CD14-positive monocyte (primary cell): ENCODE measurements around the gene PITHD1. TPM values are rescaled to one million over a fixed set of nuclear protein-coding genes. Genes with fewer than 3 reads are reported as not detected.
A peak's percentile ranks its signal among the peaks of the same experiment; 100 is the strongest.

Experiments
- DNase-seq, 3 donors: peaks; one replicate each; pipeline ENCODE4 v3.0.0-alpha.2; 2011 to 2022
- H2AFZ ChIP-seq: 2 replicates; pipeline ENCODE4 v1.6.0; 2012; ENCODE audit warnings: mild to moderate bottlenecking, low read depth, low read length, inconsistent platforms; ENCODE audit not compliant: insufficient read depth, poor library complexity, severe bottlenecking
- H3K27ac ChIP-seq, 2 donors: 1 replicate in 1 of 2; 2 replicates in 1 of 2; pipeline ENCODE4 v1.5.1; 2012 to 2013; ENCODE audit warnings: low read length in 2 of 2, control low read depth in 1 of 2, inconsistent platforms in 1 of 2, low read depth in 1 of 2, mild to moderate bottlenecking in 1 of 2
- H3K27me3 ChIP-seq, 2 donors: one replicate each; pipeline versions ENCODE4 v1.6.0 to v1.6.1; 2011 to 2013; ENCODE audit warnings: low read length in 2 of 2; ENCODE audit not compliant: control insufficient read depth in 2 of 2, insufficient read depth in 2 of 2
- H3K36me3 ChIP-seq, 2 donors: replicated peaks in 1 of 2; 1 replicate in 1 of 2; 2 replicates in 1 of 2; pipeline versions ENCODE4 v1.5.1 to v1.6.1; 2012 to 2013; ENCODE audit warnings: low read length in 2 of 2, control low read depth in 1 of 2, inconsistent platforms in 1 of 2, mild to moderate bottlenecking in 1 of 2; ENCODE audit not compliant: insufficient read depth in 2 of 2, control insufficient read depth in 1 of 2
- H3K4me1 ChIP-seq, 2 donors: 1 replicate in 1 of 2; 2 replicates in 1 of 2; pipeline versions ENCODE4 v1.5.1 to v1.6.1; 2012 to 2013; ENCODE audit warnings: low read length in 2 of 2, control low read depth in 1 of 2, inconsistent platforms in 1 of 2, mild to moderate bottlenecking in 1 of 2, moderate library complexity in 1 of 2; ENCODE audit not compliant: insufficient read depth in 2 of 2, control insufficient read depth in 1 of 2
- H3K4me2 ChIP-seq: replicated peaks from 2 replicates; pipeline ENCODE3; 2012; ENCODE audit warnings: low read length, moderate library complexity, mild to moderate bottlenecking; ENCODE audit not compliant: poor library complexity, severe bottlenecking; ENCODE audit errors: extremely low read depth
- H3K4me3 ChIP-seq, 3 experiments: fragments of 200-600 bp in 1 of 3; sonication (generic) in 1 of 3; replicated peaks in 1 of 3; 1 replicate in 2 of 3; 2 replicates in 1 of 3; pipeline ENCODE4 v1.5.1; 2011 to 2013; ENCODE audit warnings: low read length in 3 of 3, mild to moderate bottlenecking in 3 of 3, control low read depth in 2 of 3, low read depth in 2 of 3, inconsistent platforms in 1 of 3, moderate library complexity in 1 of 3
- H3K79me2 ChIP-seq: 2 replicates; pipeline ENCODE4 v1.6.0; 2012; ENCODE audit warnings: mild to moderate bottlenecking, control low read depth, inconsistent platforms, low read length, moderate library complexity; ENCODE audit not compliant: insufficient read depth
- H3K9ac ChIP-seq: 2 replicates; pipeline ENCODE4 v1.6.0; 2017; ENCODE audit warnings: low read length, mild to moderate bottlenecking; ENCODE audit not compliant: insufficient read depth, poor library complexity, severe bottlenecking
- H3K9me3 ChIP-seq, 2 donors: replicated peaks in 1 of 2; 1 replicate in 1 of 2; 2 replicates in 1 of 2; pipeline versions ENCODE4 v1.5.1 to v1.6.1; 2012 to 2013; ENCODE audit warnings: low read length in 2 of 2, control low read depth in 1 of 2; ENCODE audit not compliant: control insufficient read depth in 1 of 2, insufficient read depth in 1 of 2
- H4K20me1 ChIP-seq: 2 replicates; pipeline ENCODE4 v1.6.0; 2012; ENCODE audit warnings: mild to moderate bottlenecking, low read length, control low read depth, moderate library complexity; ENCODE audit not compliant: insufficient read depth
- H3K27ac Mint-ChIP-seq, 7 donors: one replicate each; pipeline ENCODE4 v1.8.0; 2020; ENCODE audit warnings: mild to moderate bottlenecking in 7 of 7, mixed read lengths in 7 of 7, moderate library complexity in 6 of 7, inconsistent platforms in 2 of 7
- H3K27me3 Mint-ChIP-seq, 3 donors: one replicate each; pipeline ENCODE4 v1.8.0; 2021 to 2022; ENCODE audit warnings: low read depth in 3 of 3, mild to moderate bottlenecking in 3 of 3, mixed read lengths in 3 of 3, moderate library complexity in 3 of 3, inconsistent platforms in 1 of 3
- H3K36me3 Mint-ChIP-seq, 2 donors: one replicate each; pipeline ENCODE4 v1.8.0; 2020; ENCODE audit warnings: mixed read lengths in 2 of 2, inconsistent platforms in 1 of 2, mild to moderate bottlenecking in 1 of 2
- H3K4me1 Mint-ChIP-seq: one replicate; pipeline ENCODE4 v1.8.0; 2020; ENCODE audit warnings: mild to moderate bottlenecking, mixed read lengths
- H3K4me3 Mint-ChIP-seq, 2 donors: one replicate each; pipeline ENCODE4 v1.8.0; 2020; ENCODE audit warnings: mild to moderate bottlenecking in 2 of 2, mixed read lengths in 2 of 2, moderate library complexity in 1 of 2
- H3K9me3 Mint-ChIP-seq, 7 donors: one replicate each; pipeline ENCODE4 v1.8.0; 2020 to 2022; ENCODE audit warnings: mixed read lengths in 7 of 7, mild to moderate bottlenecking in 6 of 7, moderate library complexity in 6 of 7, inconsistent platforms in 2 of 7
- CTCF ChIP-seq: fragments of 200-600 bp; IDR thresholded peaks from one replicate; pipeline ENCODE4 v1.8.0; 2022; ENCODE audit warnings: antibody characterized with exemption, mild to moderate bottlenecking
- WGBS: methylation state at CpG from one replicate; pipeline ENCODE4 v1.1.5; 2013; ENCODE audit warnings: missing lambda C conversion rate; ENCODE audit not compliant: insufficient coverage; 5-methylcytosine and 5-hydroxymethylcytosine counted together
- intact Hi-C, 2 donors: fragments of 100-400 bp; cut with micrococcal nuclease; formaldehyde crosslinking; loops; one replicate each; pipeline versions ENCODE4 v1.15.0 to v1.15.1; 2023
- polyA plus RNA-seq, 3 donors: library from polyadenylated mRNA; depleted of rRNA in 1 of 3; unstranded in 2 of 3; stranded (reverse) in 1 of 3; fragments of 300-500 nt in 2 of 3; fragments of >200 nt in 1 of 3; fragmentation: Illumina TruSeq in 2 of 3; gene quantifications; 1 replicate in 2 of 3; 2 replicates in 1 of 3; pipeline ENCODE4 v1.2.3, GENCODE V29; 2012 to 2021

Gene PITHD1
- polyA plus RNA-seq, 3 donors = 20.8 to 40.8 (median 29.9) TPM

GRCh38 chr1:23757812-23758211 lies 20.4 kb upstream of the PITHD1 start:
- H2AFZ ChIP-seq = no peak overlapping the region
- Mint-ChIP-seq H3K4me1 (no peaks in the 10 kb centered on the region), H3K9me3 (no peaks in the 10 kb centered on the region), H3K27ac (no peak overlapping the region), H3K36me3 (peaks cover 88 to 100% of the 10 kb centered on the region in 2 donors), H3K27me3 (no peaks in the 10 kb centered on the region), H3K4me3 (no peak overlapping the region)
- WGBS = 100% methylated on average over 1 of the region's 1 CpG
- no peak for TF ChIP-seq CTCF
- peaks cover 95% of the 10 kb centered on the region for H4K20me1 ChIP-seq
- no peaks in the 10 kb centered on the region for H3K9me3 ChIP-seq
- H3K36me3 ChIP-seq = peaks cover 94 to 98% of the 10 kb centered on the region in 2 donors
- no peak overlapping the region for H3K4me2 ChIP-seq
- no peak overlapping the region for H3K9ac ChIP-seq
- H3K27me3 ChIP-seq = no peaks in the 10 kb centered on the region
- no peak overlapping the region for H3K27ac ChIP-seq
- H3K4me3 ChIP-seq = no peak overlapping the region
- H3K4me1 ChIP-seq = no peaks in the 10 kb centered on the region
- intact Hi-C loops = loop anchor here in 1 of 2 donors (10.0 kb wide), 1 partner anchor 203 kb away; the partner anchor contains the start of gene ID3
- H3K79me2 ChIP-seq = no peaks in the 10 kb centered on the region
- no peak for DNase-seq

- WGBS = 94% methylated on average over 3 of the region's 4 CpGs
- intact Hi-C loops = loop anchor here in 1 of 2 donors (10.0 kb wide), 1 partner anchor 204 kb away; the partner anchor contains the start of gene ID3
- peaks cover 86 to 89% of the 10 kb centered on the region in 2 donors for H3K36me3 ChIP-seq
Measured at GRCh38 chr1:23759277-23759676, 18.9 kb upstream of the PITHD1 start.

More at GRCh38 chr1:23759277-23759676, 18.9 kb upstream of the PITHD1 start:
- Histone ChIP-seq H3K27me3 (no peaks in the 10 kb centered on the region), H3K9ac (no peak overlapping the region), H2AFZ (no peak overlapping the region), H3K27ac (no peak overlapping the region), H4K20me1 (peaks cover 86% of the 10 kb centered on the region), H3K4me3 (no peak overlapping the region), H3K4me2 (no peak overlapping the region), H3K4me1 (no peaks in the 10 kb centered on the region), H3K9me3 (no peaks in the 10 kb centered on the region), H3K79me2 (no peaks in the 10 kb centered on the region)
- Mint-ChIP-seq H3K4me3 (no peak overlapping the region), H3K27me3 (no peaks in the 10 kb centered on the region), H3K4me1 (no peaks in the 10 kb centered on the region), H3K36me3 (peaks cover 82 to 99% of the 10 kb centered on the region in 2 donors), H3K27ac (peak overlapping the region in 1 of 7 donors; percentile 69), H3K9me3 (no peaks in the 10 kb centered on the region)
- no peak for TF ChIP-seq CTCF
- DNase-seq = no peak
